Measurements from ENCODE around the gene ANKIB1. TPM values are rescaled to one million over a fixed set of nuclear protein-coding genes. Genes with fewer than 3 reads are reported as not detected.

ANKIB1 gene
- polyA plus RNA-seq, 1 of the 3 experiments (the other 2 are of a cell fraction) = 24.6 TPM

DNA sequence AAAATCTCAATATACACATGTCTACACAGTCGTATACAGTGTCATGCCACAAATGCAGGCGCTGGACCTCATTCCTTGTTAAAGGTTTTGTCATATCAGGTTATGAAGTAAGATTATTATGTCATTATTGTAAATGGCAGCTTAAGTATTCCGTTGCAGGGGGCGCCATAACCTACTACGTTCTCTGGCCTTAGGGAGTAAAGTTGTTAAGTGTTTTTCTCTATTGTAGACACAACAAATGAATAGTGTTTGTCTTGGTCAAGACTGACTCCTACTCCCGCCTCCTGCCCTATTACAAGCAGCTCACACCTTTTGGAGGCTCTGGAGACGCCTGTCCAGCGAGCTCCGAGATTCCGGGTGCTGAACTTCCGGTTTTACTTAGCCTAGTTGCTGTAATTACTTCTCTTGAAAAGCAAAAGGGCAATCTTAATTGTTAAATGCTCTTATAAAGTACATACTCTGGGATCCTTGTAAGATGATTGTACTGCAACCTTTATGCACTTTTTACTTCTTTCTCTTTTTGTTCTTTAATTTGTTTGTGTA lies 202.5 kb downstream of the ANKIB1 start (continued):
- TF ChIP-seq REST (IDR thresholded peaks at IDR 0.05; ENCODE audit: low read depth, low read length) (no peak; the same call in 1 of the 2 replicates), RXRA (IDR thresholded peaks at IDR 0.05; ENCODE audit: borderline replicate concordance, low read depth) (no peak), USF1 (IDR thresholded peaks at IDR 0.05; ENCODE audit: borderline replicate concordance, low read depth) (no peak), TAF1 (IDR thresholded peaks at IDR 0.05; ENCODE audit: borderline replicate concordance, low read depth, low read length) (no peak)

Small RNAs within 50 kb of the gene (small RNA-seq; reads per million reads assigned to genes)
- gene MIR1285-1 (0 to 12.4 (median 0.78) reads per million in 7 experiments), gene RF00019 (0 reads per million in 7 experiments)

Other genes starting within 250 kb of the ANKIB1 start
- 4.3 and 4.7 TPM in 2 replicates for gene CYP51A1, start 111.5 kb upstream of the ANKIB1 start, polyA plus RNA-seq (2012; rRNA removed)
- gene LRRD1, start 66.8 kb upstream of the ANKIB1 start, polyA plus RNA-seq (2012; rRNA removed) = 0.03 TPM in 1 of 2 replicates, not detected in the other
- gene KRIT1, start 60 bp upstream of the ANKIB1 start, polyA plus RNA-seq (2012; rRNA removed) = 38.5 and 53.3 TPM in 2 replicates
- 30.6 and 47.9 TPM in 2 replicates for gene GATAD1, start 201.5 kb downstream of the ANKIB1 start, polyA plus RNA-seq (2012; rRNA removed)
- not detected in 2 replicates for gene ERVW-1, start 232.0 kb downstream of the ANKIB1 start, polyA plus RNA-seq (2012; rRNA removed)